ENCODE data around the gene GET4. TPM values are rescaled to one million over a fixed set of nuclear protein-coding genes. Genes with fewer than 3 reads are reported as not detected.

GET4 gene
- total RNA-seq, 4 donors from 2014 or later = 24.6 to 40.8 (median 30.0) TPM

- H3K27ac ChIP-seq = no peak overlapping the region
- intact Hi-C loops (cut with DNase I; ENCODE audit: low total_unique reads) (no loop called here), in situ Hi-C loops (cut with MboI; ENCODE audit: low sequenced_read_pairs in 4 of 4) (no loop called here)
- no peak for ATAC-seq
- peaks cover 9 to 14% (median 12%) of the 10 kb centered on the region in 3 donors for H3K27me3 ChIP-seq
- no peaks in the 10 kb centered on the region for H3K9me3 ChIP-seq
- H3K4me1 ChIP-seq = no peaks in the 10 kb centered on the region
- no peaks in the 10 kb centered on the region for H3K36me3 ChIP-seq
- DNase-seq = no peak
- TF ChIP-seq POLR2A (IDR thresholded peaks at IDR 0.05) = no peak
- no peak for TF ChIP-seq CTCF (IDR thresholded peaks at IDR 0.05 in 4 of 5, conservative IDR thresholded peaks at IDR 0.05 in 1 of 5)
- no peak overlapping the region for H3K4me3 ChIP-seq
These were observed 69.4 kb downstream of the GET4 start for GRCh38 chr7:945556-946255.

Other genes starting within 250 kb of the GET4 start
- gene DNAAF5, start 149.9 kb upstream of the GET4 start, total RNA-seq = 10 to 100 TPM; 22.4 to 36.2 (median 30.6) TPM
- gene PRKAR1B, start 149.3 kb upstream of the GET4 start, total RNA-seq = 10 to 100 TPM in 1 of 4 donors, 1 to 10 TPM in 3; 1.2 to 12.5 (median 3.6) TPM
- 100 to 1,000 TPM; 112 to 154 (median 132) TPM for gene SUN1, start 44.1 kb upstream of the GET4 start, total RNA-seq
- gene ADAP1, start 78.1 kb downstream of the GET4 start, total RNA-seq = 1 to 10 TPM in 2 of 4 donors, under 1 TPM in 2; 0.71 to 5.0 (median 1.1) TPM
- gene COX19, start 99.0 kb downstream of the GET4 start, total RNA-seq = 1 to 10 TPM; 4.7 to 6.5 (median 5.2) TPM
- not detected for gene CYP2W1, start 106.6 kb downstream of the GET4 start, total RNA-seq
- 10 to 100 TPM; 23.3 to 43.8 (median 29.5) TPM for gene GPR146, start 168.0 kb downstream of the GET4 start, total RNA-seq
- gene GPER1, start 211.6 kb downstream of the GET4 start, total RNA-seq = 1 to 10 TPM in 3 of 4 donors, under 1 TPM in 1; 0.92 to 3.2 (median 2.1) TPM